Smooth muscle cell (in vitro differentiated cells): Measurements from ENCODE around the gene CENPL. TPM values are rescaled to one million over a fixed set of nuclear protein-coding genes. Genes with fewer than 3 reads are reported as not detected.
A peak's percentile ranks its signal among the peaks of the same experiment; 100 is the strongest.

ENCODE experiments used
- DNase-seq: peaks from one replicate; lab custom pipeline; 2025; ENCODE audit not compliant: unreplicated experiment; lab: John Stamatoyannopoulos, UW
- H2AFZ ChIP-seq: fragments of 200-600 bp; sonication (generic); 2 replicates; pipeline ENCODE4 v1.6.0; 2016; ENCODE audit warnings: antibody characterized with exemption, low read depth, mild to moderate bottlenecking
- H3F3A ChIP-seq: fragments of 200-600 bp; sonication (generic); 2 replicates; pipeline ENCODE4 v1.6.0; 2017; ENCODE audit warnings: antibody characterized with exemption, low read depth
- H3K27ac ChIP-seq: fragments of 200-600 bp; sonication (generic); 2 replicates; pipeline ENCODE4 v1.5.1; 2016; ENCODE audit warnings: low read depth, mild to moderate bottlenecking
- H3K27me3 ChIP-seq: fragments of 200-600 bp; sonication (generic); 2 replicates; pipeline ENCODE4 v1.6.1; 2016; ENCODE audit warnings: low read depth, mild to moderate bottlenecking
- H3K36me3 ChIP-seq: fragments of 200-600 bp; sonication (generic); 2 replicates; pipeline ENCODE4 v1.5.1; 2016; ENCODE audit warnings: low read depth
- H3K4me1 ChIP-seq: fragments of 200-600 bp; sonication (generic); 2 replicates; pipeline ENCODE4 v1.5.1; 2016; ENCODE audit warnings: low read depth
- H3K4me2 ChIP-seq: fragments of 200-600 bp; sonication (generic); 2 replicates; pipeline ENCODE4 v1.6.0; 2016; ENCODE audit warnings: mild to moderate bottlenecking
- H3K4me3 ChIP-seq: fragments of 200-600 bp; sonication (generic); 2 replicates; pipeline ENCODE4 v1.5.1; 2016; ENCODE audit warnings: mild to moderate bottlenecking
- H3K79me2 ChIP-seq: fragments of 200-600 bp; sonication (generic); 2 replicates; pipeline ENCODE4 v1.6.0; 2016; ENCODE audit warnings: low read depth, mild to moderate bottlenecking
- H3K9ac ChIP-seq: fragments of 200-600 bp; sonication (generic); 2 replicates; pipeline ENCODE4 v1.6.0; 2016; ENCODE audit warnings: low read depth
- H3K9me3 ChIP-seq: fragments of 200-600 bp; sonication (generic); replicated peaks from 2 replicates; pipeline ENCODE4 v1.5.1; 2016; ENCODE audit warnings: low read depth
- H4K20me1 ChIP-seq: fragments of 200-600 bp; sonication (generic); 2 replicates; pipeline ENCODE4 v1.6.0; 2016; ENCODE audit warnings: low read depth
- WGBS: methylation state at CpG from one replicate; pipeline ENCODE4 v1.1.7; 2016; ENCODE audit warnings: low lambda C conversion rate; 5-methylcytosine and 5-hydroxymethylcytosine counted together
- polyA plus RNA-seq: library from polyadenylated mRNA; unstranded; fragments of >200 nt; fragmentation: Nextera tagmentation; extraction: Ambion mirVana; gene quantifications from 2 replicates; pipeline ENCODE4 v1.2.1, GENCODE V29; 2016
- total RNA-seq: library from RNA; depleted of rRNA; stranded (reverse); fragments of >200 nt; gene quantifications from 2 replicates; pipeline ENCODE4 v1.2.3, GENCODE V29; 2014
- TF ChIP-seq, protein P1 (sequence below): fragments of 200-600 bp; sonication (generic); IDR thresholded peaks from 2 replicates; pipeline ENCODE4 v1.5.1; 2017; ENCODE audit warnings: borderline replicate concordance, mild to moderate bottlenecking, antibody characterized with exemption; ENCODE audit not compliant: insufficient read depth, poor library complexity, severe bottlenecking

CENPL gene
- total and polyA plus RNA-seq, 2 experiments from 2014 or later, result 6.1 to 14.6 TPM

DNA sequence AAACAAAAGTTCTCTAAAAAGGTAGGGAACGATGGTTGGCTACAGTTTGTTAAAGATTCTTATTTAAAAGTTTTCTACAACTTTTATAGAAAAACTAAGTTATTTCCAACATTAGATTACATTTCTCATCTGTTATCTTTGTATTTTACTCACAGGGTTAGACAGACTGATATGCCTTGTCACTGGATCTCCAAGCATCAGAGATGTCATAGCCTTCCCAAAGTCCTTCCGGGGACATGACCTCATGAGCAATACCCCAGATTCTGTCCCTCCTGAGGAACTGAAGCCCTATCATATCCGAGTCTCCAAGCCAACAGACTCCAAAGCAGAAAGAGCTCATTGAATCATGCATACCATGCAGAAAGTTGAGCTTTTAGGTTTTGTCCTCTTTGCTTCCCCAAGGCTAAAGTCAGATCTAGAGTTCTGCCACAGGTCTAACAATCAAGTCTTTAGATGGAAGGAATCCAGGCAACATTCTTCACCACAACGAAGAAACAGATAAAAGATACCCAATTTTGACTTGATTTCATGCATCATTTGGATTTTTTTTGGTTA lies 32.8 kb upstream of the CENPL start:
- H3K27ac ChIP-seq, result peak overlapping the region; percentile 45
- no peaks in the 10 kb centered on the region for H3K9me3 ChIP-seq
- no peaks in the 10 kb centered on the region for H3K4me1 ChIP-seq
- TF ChIP-seq, protein P1, sequence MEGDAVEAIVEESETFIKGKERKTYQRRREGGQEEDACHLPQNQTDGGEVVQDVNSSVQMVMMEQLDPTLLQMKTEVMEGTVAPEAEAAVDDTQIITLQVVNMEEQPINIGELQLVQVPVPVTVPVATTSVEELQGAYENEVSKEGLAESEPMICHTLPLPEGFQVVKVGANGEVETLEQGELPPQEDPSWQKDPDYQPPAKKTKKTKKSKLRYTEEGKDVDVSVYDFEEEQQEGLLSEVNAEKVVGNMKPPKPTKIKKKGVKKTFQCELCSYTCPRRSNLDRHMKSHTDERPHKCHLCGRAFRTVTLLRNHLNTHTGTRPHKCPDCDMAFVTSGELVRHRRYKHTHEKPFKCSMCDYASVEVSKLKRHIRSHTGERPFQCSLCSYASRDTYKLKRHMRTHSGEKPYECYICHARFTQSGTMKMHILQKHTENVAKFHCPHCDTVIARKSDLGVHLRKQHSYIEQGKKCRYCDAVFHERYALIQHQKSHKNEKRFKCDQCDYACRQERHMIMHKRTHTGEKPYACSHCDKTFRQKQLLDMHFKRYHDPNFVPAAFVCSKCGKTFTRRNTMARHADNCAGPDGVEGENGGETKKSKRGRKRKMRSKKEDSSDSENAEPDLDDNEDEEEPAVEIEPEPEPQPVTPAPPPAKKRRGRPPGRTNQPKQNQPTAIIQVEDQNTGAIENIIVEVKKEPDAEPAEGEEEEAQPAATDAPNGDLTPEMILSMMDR, result no peak
- H3F3A ChIP-seq, result peaks cover 7% of the 10 kb centered on the region
- no peak overlapping the region for H3K4me2 ChIP-seq
- H3K79me2 ChIP-seq, result no peaks in the 10 kb centered on the region
- DNase-seq, result no peak
- no peaks in the 10 kb centered on the region for H3K27me3 ChIP-seq
- H4K20me1 ChIP-seq, result no peaks in the 10 kb centered on the region
- H2AFZ ChIP-seq, result no peak overlapping the region
- no peak overlapping the region for H3K9ac ChIP-seq
- 94% methylated on average over 4 of the region's 4 CpGs for WGBS
- H3K4me3 ChIP-seq, result no peak overlapping the region
- H3K36me3 ChIP-seq, result peaks cover 5% of the 10 kb centered on the region

DNA sequence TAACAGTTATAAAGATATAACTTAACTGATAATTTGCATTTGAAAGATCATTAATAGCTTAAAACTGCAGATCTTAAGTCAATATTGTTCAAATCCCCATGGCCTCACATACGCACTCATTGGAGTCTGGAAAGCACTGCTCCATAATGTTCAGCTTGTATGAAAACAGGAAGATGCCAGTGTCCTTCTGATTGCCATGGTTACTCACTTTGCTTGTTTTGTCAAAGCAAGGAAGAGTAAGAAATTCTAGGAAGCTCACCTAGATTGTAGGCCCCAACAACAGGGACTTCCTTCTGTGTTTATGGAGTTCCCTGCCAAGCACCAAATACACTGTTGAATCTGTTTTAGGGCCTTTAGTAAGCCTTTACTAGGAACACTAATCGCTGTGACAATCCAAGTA lies 32.2 kb upstream of the CENPL start:
- H3K4me2 ChIP-seq, result no peak overlapping the region
- TF ChIP-seq, protein P1, result no peak
- peaks cover 11% of the 10 kb centered on the region for H3F3A ChIP-seq
- 93% methylated on average over 2 of the region's 2 CpGs for WGBS
- peak overlapping the region; percentile 45 for H3K27ac ChIP-seq
- no peaks in the 10 kb centered on the region for H4K20me1 ChIP-seq
- H2AFZ ChIP-seq, result no peak overlapping the region
- no peak overlapping the region for H3K4me3 ChIP-seq
- no peaks in the 10 kb centered on the region for H3K79me2 ChIP-seq
- no peaks in the 10 kb centered on the region for H3K4me1 ChIP-seq
- peaks cover 5% of the 10 kb centered on the region for H3K36me3 ChIP-seq
- no peaks in the 10 kb centered on the region for H3K27me3 ChIP-seq
- H3K9ac ChIP-seq, result no peak overlapping the region
- H3K9me3 ChIP-seq, result no peaks in the 10 kb centered on the region
- DNase-seq, result no peak

DNA sequence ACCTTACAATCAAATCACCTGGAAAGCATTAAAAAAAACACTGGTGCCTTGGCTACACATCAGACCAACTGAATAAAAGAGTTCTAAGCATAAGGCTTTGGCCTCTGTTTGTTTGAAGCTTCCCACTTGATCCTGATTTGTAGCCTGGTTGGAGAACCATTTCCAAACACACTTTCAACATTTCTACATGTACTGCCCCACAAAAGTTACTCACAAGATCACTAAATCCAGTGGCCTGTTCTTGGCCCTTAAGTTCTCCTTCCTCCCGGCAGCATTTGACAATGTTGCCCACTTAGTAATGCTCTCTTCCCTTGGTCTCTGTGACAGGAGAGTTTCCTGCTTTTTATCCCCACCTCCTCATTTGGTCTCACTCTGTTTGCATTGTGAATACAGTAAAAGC lies 31.3 kb upstream of the CENPL start:
- Histone ChIP-seq H3K4me2 (no peak overlapping the region), H3K4me3 (no peak overlapping the region), H3K27me3 (no peaks in the 10 kb centered on the region), H4K20me1 (no peaks in the 10 kb centered on the region), H2AFZ (no peak overlapping the region), H3K4me1 (no peaks in the 10 kb centered on the region), H3K36me3 (peaks cover 5% of the 10 kb centered on the region), H3F3A (peaks cover 10% of the 10 kb centered on the region), H3K79me2 (no peaks in the 10 kb centered on the region), H3K27ac (peak overlapping the region; percentile 48), H3K9ac (no peak overlapping the region), H3K9me3 (no peaks in the 10 kb centered on the region)
- WGBS, result 69% methylated on average over 1 of the region's 1 CpG
- DNase-seq, result no peak
- TF ChIP-seq, protein P1, result no peak

DNA sequence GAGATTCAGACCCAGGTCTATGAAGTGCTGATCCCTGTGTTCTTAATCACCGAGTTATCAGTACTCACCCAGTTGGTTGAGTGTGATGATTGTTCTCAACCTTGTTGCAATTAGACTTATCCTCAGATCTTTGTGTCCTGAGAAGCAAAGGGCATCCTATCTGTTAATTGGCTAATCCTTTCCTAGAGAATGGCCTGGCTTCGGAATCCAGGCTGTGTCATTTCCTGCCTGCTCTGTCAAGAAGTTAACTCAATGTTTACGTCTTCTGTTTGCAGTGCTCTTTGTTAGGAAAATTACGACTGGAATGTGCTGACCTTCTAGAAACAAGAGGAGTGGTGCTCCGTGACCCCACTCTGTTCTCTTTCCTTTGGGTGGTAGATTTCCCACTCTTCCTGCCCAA lies 28.4 kb upstream of the CENPL start:
- H3K27ac ChIP-seq, result peak overlapping the region; percentile 63
- H3K9me3 ChIP-seq, result no peaks in the 10 kb centered on the region
- H3F3A ChIP-seq, result peaks cover 10% of the 10 kb centered on the region
- H4K20me1 ChIP-seq, result no peaks in the 10 kb centered on the region
- H3K79me2 ChIP-seq, result no peaks in the 10 kb centered on the region
- H3K9ac ChIP-seq, result no peak overlapping the region
- no peaks in the 10 kb centered on the region for H3K4me1 ChIP-seq
- H3K4me2 ChIP-seq, result peak overlapping the region; percentile 44
- no peak overlapping the region for H2AFZ ChIP-seq
- no peak for DNase-seq
- H3K4me3 ChIP-seq, result no peak overlapping the region
- no peaks in the 10 kb centered on the region for H3K27me3 ChIP-seq
- 7% methylated on average over 5 of the region's 5 CpGs for WGBS
- no peaks in the 10 kb centered on the region for H3K36me3 ChIP-seq
- TF ChIP-seq, protein P1, result no peak
